GM12892 (cell line): ENCODE results near the gene MCM9.

Source experiments
- POLR2A ChIP-seq: IDR thresholded peaks from 2 replicates; pipeline ENCODE4 v1.6.1; 2011; ENCODE audit warnings: low read depth, low read length, control low read depth
- POLR2AphosphoS5 ChIP-seq: IDR thresholded peaks from 2 replicates; pipeline ENCODE4 v1.6.1; 2011; ENCODE audit warnings: low read depth, low read length, control low read depth
- TAF1 ChIP-seq: IDR thresholded peaks from 2 replicates; pipeline ENCODE4 v1.6.1; 2011; ENCODE audit warnings: low read depth, mild to moderate bottlenecking, control low read depth, low read length, borderline replicate concordance

- TF ChIP-seq POLR2A (no peak), TAF1 (no peak), POLR2AphosphoS5 (no peak)
Observed at GRCh38 chr6:118980063-118980462, 45.1 kb upstream of the MCM9 start.
